Cardiac septum (tissue), 1 donor: Measurements from ENCODE around the gene ROBO2. TPM values are rescaled to one million over a fixed set of nuclear protein-coding genes. Genes with fewer than 3 reads are reported as not detected.

ENCODE experiments used
- DNase-seq: peaks from one replicate; pipeline ENCODE4 v3.0.0-alpha.2; 2020; ENCODE audit warnings: low spot score
- intact Hi-C: fragments of 100-400 bp; cut with DNase I; formaldehyde crosslinking; loops from one replicate; pipeline ENCODE4 v1.14.0; 2022
- total RNA-seq: library from RNA; stranded (reverse); fragmentation: NEBNext Ultra II Directional; extraction: Animal tissue kit (Norgen Biotek cat#: 25700); gene quantifications from one replicate; pipeline ENCODE4 v1.2.1, GENCODE V29; 2021
- donor health status: DM: no; HTN: no; CAD: no.

ROBO2 gene
- total RNA-seq, 1 donor from 2014 or later: 0.11 TPM

DNA sequence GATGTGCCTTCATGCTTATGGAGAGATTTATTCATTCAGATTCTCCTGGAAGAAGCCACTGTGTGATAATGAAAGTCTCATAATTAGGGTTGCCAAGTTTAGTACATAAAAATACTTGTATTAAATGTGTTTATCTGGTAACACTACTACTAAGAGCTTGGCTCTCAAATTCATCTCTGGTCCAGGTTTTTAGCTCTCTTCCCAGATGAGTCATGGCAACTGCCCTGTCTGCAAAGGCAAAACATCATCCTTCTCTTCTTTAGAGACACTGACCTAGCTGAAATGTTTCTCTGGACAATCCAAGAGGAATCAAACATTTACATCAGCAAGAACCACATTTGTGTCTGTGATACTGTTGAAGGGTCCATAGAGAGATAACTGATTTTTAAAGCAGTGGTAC lies 269.6 kb downstream of the ROBO2 start:
- intact Hi-C loops: no loop called here
- no peak for DNase-seq

DNA sequence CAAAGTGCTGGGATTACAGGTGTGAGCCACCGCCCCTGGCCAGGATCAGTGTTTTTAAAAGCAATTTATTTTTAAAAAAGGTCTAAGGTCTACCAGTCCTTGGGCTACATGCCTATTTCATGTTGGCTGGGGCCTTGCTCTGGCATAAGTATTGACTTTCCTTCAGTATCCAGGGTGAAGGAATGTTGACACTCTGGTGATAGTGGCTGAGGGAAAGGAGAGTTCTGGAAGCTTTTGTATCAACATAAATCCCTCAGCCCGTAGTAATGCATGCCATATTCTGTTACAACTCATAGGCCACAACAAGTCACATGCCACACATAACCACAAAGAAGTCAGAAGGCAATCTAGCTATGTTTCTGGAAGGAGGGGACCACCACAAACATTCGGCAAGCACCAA lies 273.9 kb downstream of the ROBO2 start:
- intact Hi-C loops: no loop called here
- peak; percentile 65 for DNase-seq

- intact Hi-C loops: no loop called here
- no peak for DNase-seq
Measured at GRCh38 chr3:77319711-77320110, 279.8 kb downstream of the ROBO2 start.

DNA sequence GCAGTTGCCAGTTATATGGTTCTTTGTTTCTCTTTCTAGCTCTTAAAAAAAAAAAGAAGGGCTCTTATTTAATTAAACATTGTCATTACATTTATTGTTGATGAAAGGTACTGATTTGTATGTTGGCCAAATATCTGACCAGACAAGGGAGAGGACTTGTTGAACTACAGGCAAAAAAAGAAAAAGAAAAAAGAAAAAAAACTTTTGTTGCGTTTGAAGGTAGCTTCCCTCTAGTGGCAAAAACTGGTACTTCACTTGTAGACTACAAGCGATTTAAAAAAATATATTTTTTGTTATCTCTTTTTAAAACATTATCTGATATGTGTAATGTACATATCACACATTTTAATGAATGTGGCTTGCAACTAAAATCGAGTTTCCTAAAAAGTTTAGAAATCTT lies 280.6 kb downstream of the ROBO2 start:
- no peak for DNase-seq
- intact Hi-C loops: no loop called here

- intact Hi-C loops: no loop called here
- no peak for DNase-seq
Measured at GRCh38 chr3:77321646-77322045, 281.7 kb downstream of the ROBO2 start.

GRCh38 chr3:77323626-77324025 lies 283.7 kb downstream of the ROBO2 start:
- intact Hi-C loops: no loop called here
- no peak for DNase-seq

GRCh38 chr3:77324105-77324504 lies 284.2 kb downstream of the ROBO2 start:
- intact Hi-C loops: no loop called here
- no peak for DNase-seq

DNA sequence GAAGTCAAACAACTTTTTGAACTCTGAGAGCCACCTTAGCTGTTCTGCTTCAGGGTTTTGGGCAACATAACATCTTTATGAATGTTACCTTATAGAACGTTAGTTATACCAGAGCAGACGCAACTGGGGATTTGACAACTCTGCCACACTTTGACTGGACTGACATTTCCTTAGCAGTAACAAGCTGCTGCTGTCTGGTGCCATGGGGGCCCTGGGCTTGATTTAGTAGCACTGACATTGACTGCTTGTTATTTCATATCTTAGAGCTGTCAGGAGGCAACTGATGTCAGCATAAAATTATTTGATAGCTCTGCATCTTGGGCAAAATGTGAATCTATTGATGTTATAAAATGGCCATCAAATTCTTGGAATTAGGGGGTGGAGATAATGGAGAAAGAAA lies 285.4 kb downstream of the ROBO2 start:
- DNase-seq: no peak
- intact Hi-C loops: no loop called here

DNA sequence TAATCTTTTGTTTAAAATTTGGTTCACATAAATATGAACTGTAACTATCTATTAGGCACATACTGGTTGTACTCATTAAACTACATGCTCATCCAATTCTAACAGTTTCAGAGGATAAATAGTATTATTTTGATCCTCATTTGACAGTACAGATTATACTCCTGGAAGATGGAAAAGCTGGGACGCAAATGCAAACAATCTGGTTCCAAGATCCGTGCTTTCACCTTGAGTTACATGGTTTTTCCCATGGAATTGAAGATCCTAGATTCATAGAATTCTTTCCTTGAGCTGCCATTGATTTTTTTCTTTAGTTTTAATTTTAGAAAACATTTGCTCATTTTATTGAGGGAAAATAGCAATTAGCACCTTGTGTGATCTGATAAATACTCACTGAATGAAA lies 285.8 kb downstream of the ROBO2 start:
- intact Hi-C loops: no loop called here
- no peak for DNase-seq

DNA sequence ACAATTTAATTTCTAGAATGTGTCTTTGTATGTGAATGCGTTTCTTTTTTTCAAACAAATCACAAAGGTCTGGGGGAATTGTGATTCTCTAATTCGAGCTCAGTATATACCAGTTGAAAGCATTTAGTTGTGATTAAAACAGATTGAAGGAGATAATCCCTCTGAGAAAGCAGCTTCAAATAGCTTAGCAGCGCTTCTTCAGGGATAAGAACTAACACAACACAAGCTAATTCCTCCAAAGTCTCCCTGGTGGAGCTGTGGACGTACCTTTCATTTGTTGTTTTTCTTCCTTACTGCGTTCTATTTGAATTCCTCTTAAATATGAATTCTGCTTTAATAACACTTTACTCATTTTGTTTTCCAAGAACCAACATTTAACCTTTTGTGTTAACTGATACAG lies 286.7 kb downstream of the ROBO2 start:
- intact Hi-C loops: no loop called here

GRCh38 chr3:77328690-77329089 lies 288.8 kb downstream of the ROBO2 start:
- DNase-seq: no peak
- intact Hi-C loops: no loop called here

More for the DNA sequence above, 286.7 kb downstream of the ROBO2 start:
- no peak for DNase-seq

GRCh38 chr3:77329116-77329515 lies 289.2 kb downstream of the ROBO2 start:
- DNase-seq: no peak
- intact Hi-C loops: no loop called here

- no peak for DNase-seq
- intact Hi-C loops: no loop called here
Measured at GRCh38 chr3:77338195-77338594, 298.3 kb downstream of the ROBO2 start.

DNA sequence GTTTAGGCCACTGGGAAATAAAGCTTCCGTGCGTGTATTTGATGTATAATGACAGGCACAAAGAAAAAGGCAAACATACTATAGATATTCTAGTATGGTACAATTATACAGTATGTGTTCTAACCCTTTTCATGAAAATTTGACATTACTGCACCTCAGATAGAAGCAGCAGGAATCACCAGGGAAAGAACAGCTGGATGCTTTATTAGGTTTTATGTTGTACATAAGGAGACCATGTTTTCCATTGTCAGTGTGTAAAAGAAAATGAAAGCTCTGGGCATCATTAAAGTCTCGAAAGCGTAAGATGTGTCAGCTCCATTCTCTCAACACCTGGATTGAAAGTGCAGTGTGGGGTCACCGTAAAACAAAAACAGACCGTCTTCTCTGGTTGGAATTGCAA lies 302.1 kb downstream of the ROBO2 start:
- intact Hi-C loops: no loop called here
- no peak for DNase-seq

GRCh38 chr3:77342688-77343087 lies 302.8 kb downstream of the ROBO2 start:
- DNase-seq: no peak
- intact Hi-C loops: no loop called here

- intact Hi-C loops: no loop called here
- no peak for DNase-seq
Measured at GRCh38 chr3:77345009-77345408, 305.1 kb downstream of the ROBO2 start.

DNA sequence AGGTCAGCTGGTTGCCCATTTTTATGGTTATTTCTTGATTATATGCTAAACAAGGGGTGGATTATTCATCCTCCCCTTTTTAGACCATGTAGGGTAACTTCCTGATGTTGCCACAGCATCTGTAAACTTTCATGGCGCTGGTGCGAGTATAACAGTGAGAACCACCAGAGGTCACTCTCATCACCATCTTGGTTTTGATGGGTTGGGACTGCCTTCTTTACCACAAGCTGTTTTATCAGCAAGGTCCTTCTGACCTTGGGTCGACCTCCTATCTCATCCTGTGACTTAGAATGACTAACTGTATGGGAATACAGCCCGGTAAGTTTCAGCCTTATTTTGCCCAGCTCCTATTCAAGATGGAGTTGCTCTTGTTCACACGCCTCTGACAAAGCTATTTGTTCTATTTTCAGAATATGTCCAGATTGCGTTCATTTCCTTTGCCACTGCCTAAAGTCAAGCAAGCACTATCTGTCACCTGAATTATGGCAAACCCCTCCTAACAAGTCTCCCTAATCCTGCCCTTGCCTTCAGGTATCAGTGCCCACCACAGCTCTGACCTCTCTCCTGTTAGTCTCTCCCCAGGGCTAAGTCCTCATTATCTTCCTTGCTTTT lies 308.5 kb downstream of the ROBO2 start:
- intact Hi-C loops: no loop called here
- no peak for DNase-seq

- intact Hi-C loops: no loop called here
- no peak for DNase-seq
Measured at GRCh38 chr3:77354958-77355357, 315.1 kb downstream of the ROBO2 start.

- intact Hi-C loops: no loop called here
Measured at GRCh38 chr3:77362936-77363335, 323.0 kb downstream of the ROBO2 start.

GRCh38 chr3:77365152-77365551 lies 325.3 kb downstream of the ROBO2 start:
- intact Hi-C loops: no loop called here
- DNase-seq: no peak

More at GRCh38 chr3:77362936-77363335, 323.0 kb downstream of the ROBO2 start:
- DNase-seq: no peak

- intact Hi-C loops: no loop called here
- DNase-seq: no peak
Measured at GRCh38 chr3:77370413-77370812, 330.5 kb downstream of the ROBO2 start.

GRCh38 chr3:77372018-77372417 lies 332.1 kb downstream of the ROBO2 start:
- no peak for DNase-seq

More at GRCh38 chr3:77372018-77372417, 332.1 kb downstream of the ROBO2 start:
- intact Hi-C loops: no loop called here
